IMR-90 (cell line): ENCODE data around the gene ACOXL. TPM values are rescaled to one million over a fixed set of nuclear protein-coding genes. Genes with fewer than 3 reads are reported as not detected.

Source experiments
- ATAC-seq: fragments of 200-7000 bp; cut with Tn5 transposase; 2 replicates; pipeline ENCODE4 v1.9.1; 2020; ENCODE audit warnings: low read depth, mild to moderate bottlenecking, moderate library complexity
- BruUV-seq: library from RNA; stranded (reverse); fragments of 400-500 nt; replicated peaks from 2 replicates; lab custom pipeline; 2021; lab: Mats Ljungman, UMichigan
- CTCF ChIA-PET: fragments of 300-600 bp; formaldehyde crosslinking; extraction: SDS; loops from one replicate; lab custom pipeline; 2021; ENCODE audit warnings: antibody characterized with exemption; lab: Yijun Ruan, JAX
- POLR2A ChIA-PET: fragments of 300-600 bp; sonication (Branson Sonifier 250); formaldehyde crosslinking; loops from one replicate; lab custom pipeline; 2022; ENCODE audit warnings: antibody characterized with exemption; ENCODE audit not compliant: unreplicated experiment; lab: Charles Lee
- DNase-seq: peaks from one replicate; pipeline ENCODE4 v3.0.0; 2013
- H2AFZ ChIP-seq: replicated peaks from 2 replicates; pipeline ENCODE3; 2013; ENCODE audit warnings: low read length, mild to moderate bottlenecking; ENCODE audit not compliant: poor library complexity
- H2AK5ac ChIP-seq: 2 replicates; pipeline ENCODE4 v1.6.1; 2013; ENCODE audit warnings: low read depth, low read length, inconsistent platforms
- H2AK9ac ChIP-seq: replicated peaks from 2 replicates; pipeline ENCODE3; 2013; ENCODE audit warnings: mild to moderate bottlenecking, low read depth, low read length, moderate library complexity; ENCODE audit not compliant: poor library complexity
- H2BK120ac ChIP-seq: 2 replicates; pipeline ENCODE4 v1.6.1; 2013; ENCODE audit warnings: low read depth, low read length, inconsistent platforms
- H2BK15ac ChIP-seq: 3 replicates; pipeline ENCODE4 v1.6.1; 2013; ENCODE audit warnings: low read depth, low read length, inconsistent platforms
- H2BK20ac ChIP-seq: 2 replicates; pipeline ENCODE4 v1.6.1; 2013; ENCODE audit warnings: low read depth, mild to moderate bottlenecking, inconsistent platforms, low read length, moderate library complexity
- H2BK5ac ChIP-seq: 2 replicates; pipeline ENCODE4 v1.6.1; 2013; ENCODE audit warnings: mild to moderate bottlenecking, low read depth, low read length, inconsistent platforms; ENCODE audit not compliant: poor library complexity, severe bottlenecking
- H3K14ac ChIP-seq: replicated peaks from 2 replicates; pipeline ENCODE4 v1.6.1; 2013; ENCODE audit warnings: low read depth, low read length, inconsistent platforms
- H3K18ac ChIP-seq: 2 replicates; pipeline ENCODE4 v1.6.1; 2013; ENCODE audit warnings: low read depth, low read length, control low read depth
- H3K23ac ChIP-seq: 2 replicates; pipeline ENCODE4 v1.6.1; 2013; ENCODE audit warnings: low read depth, low read length, inconsistent platforms
- H3K27ac ChIP-seq: 2 replicates; pipeline ENCODE4 v1.5.1; 2013; ENCODE audit warnings: mild to moderate bottlenecking, control low read depth, low read length; ENCODE audit not compliant: insufficient read depth
- H3K27me3 ChIP-seq: 2 replicates; pipeline ENCODE4 v1.6.1; 2013; ENCODE audit warnings: low read length; ENCODE audit not compliant: control insufficient read depth, insufficient read depth
- H3K36me3 ChIP-seq: 2 replicates; pipeline ENCODE4 v1.6.1; 2013; ENCODE audit warnings: low read length, mixed read lengths; ENCODE audit not compliant: control insufficient read depth, insufficient read depth
- H3K4ac ChIP-seq: 2 replicates; pipeline ENCODE4 v1.6.1; 2013; ENCODE audit warnings: low read depth, low read length, inconsistent platforms
- H3K4me1 ChIP-seq: 2 replicates; pipeline ENCODE4 v1.6.1; 2013; ENCODE audit warnings: low read length, mixed read lengths; ENCODE audit not compliant: control insufficient read depth, insufficient read depth
- H3K4me2 ChIP-seq: 2 replicates; pipeline ENCODE4 v1.6.1; 2013; ENCODE audit warnings: low read depth, mild to moderate bottlenecking, control low read depth, low read length, moderate library complexity
- H3K4me3 ChIP-seq: 2 replicates; pipeline ENCODE4 v1.5.1; 2013; ENCODE audit warnings: low read depth, mild to moderate bottlenecking, control low read depth, low read length, moderate library complexity; ENCODE audit not compliant: insufficient read depth
- H3K56ac ChIP-seq: 2 replicates; pipeline ENCODE4 v1.6.1; 2013; ENCODE audit warnings: low read length, inconsistent platforms; ENCODE audit not compliant: insufficient read depth; ENCODE audit errors: extremely low read depth
- H3K79me1 ChIP-seq, 2 experiments: 2 replicates each; pipeline ENCODE4 v1.6.1; 2013; ENCODE audit warnings: low read length in 2 of 2, inconsistent platforms in 1 of 2, low read depth in 1 of 2
- H3K9ac ChIP-seq: 2 replicates; pipeline ENCODE4 v1.6.1; 2013; ENCODE audit warnings: low read depth, low read length, control low read depth
- H3K9me1 ChIP-seq: 2 replicates; pipeline ENCODE4 v1.6.1; 2013; ENCODE audit warnings: low read length, inconsistent platforms; ENCODE audit not compliant: insufficient read depth
- H3K9me3 ChIP-seq: 2 replicates; pipeline ENCODE4 v1.6.1; 2013; ENCODE audit warnings: low read length; ENCODE audit not compliant: control insufficient read depth, insufficient read depth
- H4K20me1 ChIP-seq: 2 replicates; pipeline ENCODE4 v1.6.1; 2013; ENCODE audit warnings: low read length, inconsistent platforms; ENCODE audit not compliant: insufficient read depth
- H4K5ac ChIP-seq: 2 replicates; pipeline ENCODE4 v1.6.1; 2013; ENCODE audit warnings: mild to moderate bottlenecking, low read depth, low read length, control low read depth
- H4K8ac ChIP-seq, 2 experiments: 2 replicates each; pipeline ENCODE4 v1.6.1; 2013; ENCODE audit warnings: low read depth in 2 of 2, low read length in 2 of 2, control low read depth in 1 of 2, inconsistent platforms in 1 of 2
- H4K91ac ChIP-seq: 2 replicates; pipeline ENCODE4 v1.6.1; 2013; ENCODE audit warnings: low read depth, low read length, inconsistent platforms; ENCODE audit not compliant: insufficient read depth
- FOS ChIP-seq: fragments of 150-350 bp; IDR thresholded peaks from 2 replicates; pipeline ENCODE4 v1.6.1; 2016; ENCODE audit warnings: low read depth, low read length
- NFE2L2 ChIP-seq: fragments of 150-350 bp; IDR thresholded peaks from 2 replicates; pipeline ENCODE4 v1.6.1; 2016; ENCODE audit warnings: low read depth, mild to moderate bottlenecking, low read length
- POLR2A ChIP-seq: IDR thresholded peaks from 2 replicates; pipeline ENCODE4 v1.6.1; 2012; ENCODE audit warnings: mild to moderate bottlenecking, low read depth, low read length
- RAD21 ChIP-seq: IDR thresholded peaks from 2 replicates; pipeline ENCODE4 v1.6.1; 2012; ENCODE audit warnings: low read length, improper control_type of control experiment
- SMC3 ChIP-seq: fragments of 150-350 bp; IDR thresholded peaks from 2 replicates; pipeline ENCODE4 v1.6.1; 2016; ENCODE audit warnings: low read depth, mild to moderate bottlenecking, antibody characterized with exemption, low read length, moderate library complexity
- WGBS, 2 experiments: methylation state at CpG; one replicate each; pipeline versions ENCODE4 v1.1.5 to v1.1.7; 2013; ENCODE audit warnings: missing lambda C conversion rate in 2 of 2; ENCODE audit not compliant: insufficient read length in 1 of 2; ENCODE audit errors: extremely low coverage in 2 of 2; 5-methylcytosine and 5-hydroxymethylcytosine counted together
- dilution Hi-C: fragments of 300-500 bp; cut with HindIII; formaldehyde crosslinking; loops from one replicate; pipeline ENCODE4 v1.14.3; 2018; ENCODE audit warnings: low sequenced_read_pairs; ENCODE audit not compliant: unreplicated experiment
- in situ Hi-C: fragments of 300-500 bp; cut with MboI; formaldehyde crosslinking; loops from 3 replicates; pipeline ENCODE4 v1.14.3; 2019; ENCODE audit warnings: low sequenced_read_pairs, inconsistent platforms, mixed read lengths
- intact Hi-C: fragments of 100-400 bp; cut with micrococcal nuclease; formaldehyde crosslinking; loops from 2 replicates; pipeline ENCODE4 v1.10.0; 2022
- polyA plus RNA-seq, 3 experiments: library from polyadenylated mRNA; depleted of rRNA; stranded (reverse); fragments of >200 nt; gene quantifications; 2 replicates each; pipeline ENCODE4 v1.2.3, GENCODE V29; 2012; ENCODE audit warnings: low replicate concordance in 1 of 3
- total RNA-seq: library from RNA; depleted of rRNA; stranded (reverse); fragments of >200 nt; gene quantifications from 2 replicates; pipeline ENCODE4 v1.2.3, GENCODE V29; 2012
- TF ChIP-seq, protein P1 (sequence below): fragments of 150-350 bp; IDR thresholded peaks from 2 replicates; pipeline ENCODE4 v1.6.1; 2016; ENCODE audit warnings: low read depth, mild to moderate bottlenecking, low read length, moderate library complexity, borderline replicate concordance
- TF ChIP-seq, protein P2 (sequence below): fragments of 150-350 bp; IDR thresholded peaks from 2 replicates; pipeline ENCODE4 v1.6.1; 2017; ENCODE audit warnings: mild to moderate bottlenecking, antibody characterized with exemption, low read length, low read depth

Gene ACOXL
- total and polyA plus RNA-seq, 2 of the 4 experiments (the other 2 are of a cell fraction): not detected

DNA sequence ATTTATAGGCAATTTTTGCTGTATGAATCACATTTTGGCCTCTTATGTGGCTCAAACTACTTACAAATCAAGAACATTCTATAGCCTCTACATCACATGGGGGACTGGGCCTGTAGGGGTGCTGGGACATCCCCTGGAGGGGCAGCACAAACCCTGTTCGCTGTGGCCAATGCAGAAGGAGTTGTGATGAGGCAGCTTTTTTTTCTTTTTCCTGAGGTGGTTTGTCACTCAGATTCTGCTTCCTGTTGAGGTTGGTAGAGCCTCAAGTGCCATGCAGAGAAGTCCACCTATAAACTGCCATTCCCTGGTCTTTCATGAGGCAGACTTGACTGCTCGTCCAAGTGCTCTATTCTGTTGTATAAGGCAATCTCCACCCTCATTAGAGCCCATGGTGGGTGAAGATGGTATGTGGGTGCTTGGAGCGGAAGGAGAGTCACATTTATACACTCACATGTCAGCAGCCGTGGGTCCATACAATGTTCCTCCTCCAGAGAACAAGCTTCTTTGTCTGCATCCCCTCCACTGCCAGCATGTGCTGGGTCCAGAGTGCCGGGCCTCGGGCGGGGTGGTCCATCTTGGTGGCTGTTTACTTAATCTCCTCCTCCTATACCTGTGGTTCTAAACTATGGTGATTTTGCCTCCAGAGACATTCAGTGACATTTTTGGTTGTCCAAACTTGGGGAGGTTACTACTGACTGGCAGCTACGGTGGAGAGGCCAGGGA lies 120.3 kb downstream of the ACOXL start:
- Histone ChIP-seq H2BK5ac (no peak overlapping the region), H2BK20ac (no peak overlapping the region), H2AK9ac (peak overlapping the region; percentile 59), H3K4ac (no peak overlapping the region), H3K9me3 (no peaks in the 10 kb centered on the region), H3K36me3 (no peaks in the 10 kb centered on the region), H4K5ac (no peak overlapping the region), H3K4me3 (no peak overlapping the region), H3K14ac (no peak overlapping the region), H2BK15ac (no peak overlapping the region), H3K4me1 (no peaks in the 10 kb centered on the region), H2AFZ (no peak overlapping the region), H2AK5ac (no peak overlapping the region), H3K27ac (no peak overlapping the region), H4K20me1 (no peaks in the 10 kb centered on the region), H3K4me2 (no peak overlapping the region), H3K9ac (no peak overlapping the region), H3K23ac (no peak overlapping the region), H3K27me3 (peaks cover 15% of the 10 kb centered on the region), H3K9me1 (no peaks in the 10 kb centered on the region), H3K79me1 (no peaks in the 10 kb centered on the region), H2BK120ac (no peak overlapping the region), H4K8ac (no peak overlapping the region), H3K18ac (no peak overlapping the region), H3K56ac (no peak overlapping the region), H4K91ac (no peak overlapping the region)
- in situ Hi-C loops: no loop called here
- ChIA-PET POLR2A (no interaction called here), CTCF (interaction anchor here (0.6 kb wide), 2 partner anchors 97 to 375 kb away, joined by 3 to 4 read pairs; no protein-coding TSS in a partner anchor)
- ATAC-seq: no peak
- TF ChIP-seq NFE2L2 (no peak), FOS (no peak), RAD21 (no peak), POLR2A (no peak), SMC3 (no peak)
- TF ChIP-seq, protein P1, sequence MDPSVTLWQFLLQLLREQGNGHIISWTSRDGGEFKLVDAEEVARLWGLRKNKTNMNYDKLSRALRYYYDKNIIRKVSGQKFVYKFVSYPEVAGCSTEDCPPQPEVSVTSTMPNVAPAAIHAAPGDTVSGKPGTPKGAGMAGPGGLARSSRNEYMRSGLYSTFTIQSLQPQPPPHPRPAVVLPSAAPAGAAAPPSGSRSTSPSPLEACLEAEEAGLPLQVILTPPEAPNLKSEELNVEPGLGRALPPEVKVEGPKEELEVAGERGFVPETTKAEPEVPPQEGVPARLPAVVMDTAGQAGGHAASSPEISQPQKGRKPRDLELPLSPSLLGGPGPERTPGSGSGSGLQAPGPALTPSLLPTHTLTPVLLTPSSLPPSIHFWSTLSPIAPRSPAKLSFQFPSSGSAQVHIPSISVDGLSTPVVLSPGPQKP: no peak
- TF ChIP-seq, protein P2, sequence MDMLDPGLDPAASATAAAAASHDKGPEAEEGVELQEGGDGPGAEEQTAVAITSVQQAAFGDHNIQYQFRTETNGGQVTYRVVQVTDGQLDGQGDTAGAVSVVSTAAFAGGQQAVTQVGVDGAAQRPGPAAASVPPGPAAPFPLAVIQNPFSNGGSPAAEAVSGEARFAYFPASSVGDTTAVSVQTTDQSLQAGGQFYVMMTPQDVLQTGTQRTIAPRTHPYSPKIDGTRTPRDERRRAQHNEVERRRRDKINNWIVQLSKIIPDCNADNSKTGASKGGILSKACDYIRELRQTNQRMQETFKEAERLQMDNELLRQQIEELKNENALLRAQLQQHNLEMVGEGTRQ: no peak
- BruUV-seq: no TSS peak
- intact Hi-C loops: no loop called here
- dilution Hi-C loops: no loop called here
- 0% methylated on average over 1 of the region's 8 CpGs; no CpG with 5 or more reads in 1 of the 2 experiments for WGBS, 2 experiments
- DNase-seq: no peak
